NCI-H82 treated with DMSO at 0.1 percent for 48 hours (cell line): ENCODE results near the gene E2F7.

Source experiments
- DNase-seq: peaks from one replicate; lab custom pipeline; 2025; ENCODE audit not compliant: unreplicated experiment; lab: John Stamatoyannopoulos, UW

Gene E2F7

DNA sequence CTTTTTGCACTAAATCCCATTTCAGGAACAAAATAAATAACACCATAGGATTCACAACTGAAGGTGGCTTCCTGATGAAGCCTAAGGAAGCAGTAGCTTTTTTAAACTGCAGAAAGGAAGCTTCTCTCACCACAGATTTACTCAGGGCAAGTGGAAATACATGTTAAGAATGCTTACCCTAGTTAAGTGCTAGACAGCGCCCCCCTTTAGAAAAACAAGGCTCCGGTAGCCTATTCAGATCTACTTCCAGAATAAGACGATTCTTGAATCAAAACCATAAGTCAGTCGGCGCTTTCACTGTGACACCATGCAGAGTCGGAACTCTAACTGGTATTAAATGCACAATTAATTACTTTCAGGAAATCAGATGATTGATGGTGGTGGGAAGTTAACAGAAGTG, 41.9 kb downstream of the E2F7 start:
- DNase-seq: no peak

DNA sequence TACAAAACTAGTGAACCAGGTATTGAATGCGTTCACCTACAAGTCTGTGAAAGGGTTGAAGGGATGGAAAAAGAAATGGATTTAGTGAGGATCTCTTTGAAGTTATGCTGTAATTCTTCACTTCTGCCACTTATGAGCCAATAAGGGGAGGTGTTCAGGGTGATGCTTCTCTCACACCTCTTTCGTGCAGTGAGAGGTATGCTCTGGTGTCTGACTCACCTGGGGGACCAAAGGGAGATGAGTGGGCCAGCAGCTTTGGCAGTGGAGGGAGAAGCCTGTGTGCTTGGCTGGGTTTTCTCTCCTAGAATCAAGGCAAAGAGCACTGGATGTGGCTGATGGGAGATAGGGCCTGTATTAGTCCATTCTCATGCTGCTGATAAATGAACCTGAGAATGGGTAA, 45.4 kb downstream of the E2F7 start:
- no peak for DNase-seq

DNA sequence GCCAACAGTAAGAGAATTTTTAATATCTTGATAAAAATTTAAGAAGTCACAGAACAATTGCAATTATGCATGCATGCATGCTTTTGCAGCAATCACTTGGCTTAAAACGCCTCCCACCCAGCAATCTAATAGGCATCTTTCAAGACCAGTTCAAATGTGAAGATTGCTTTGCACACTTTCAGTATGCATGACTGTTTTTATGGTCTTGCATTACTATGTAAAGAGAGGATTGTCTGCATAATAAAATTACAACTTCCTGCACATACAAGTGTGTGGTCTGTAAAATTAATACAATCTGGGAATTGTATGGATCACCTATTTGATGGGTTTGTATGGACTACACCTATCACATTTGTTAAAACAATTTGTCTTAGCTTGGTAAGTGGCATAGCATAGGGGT, 48.8 kb downstream of the E2F7 start:
- no peak for DNase-seq

DNA sequence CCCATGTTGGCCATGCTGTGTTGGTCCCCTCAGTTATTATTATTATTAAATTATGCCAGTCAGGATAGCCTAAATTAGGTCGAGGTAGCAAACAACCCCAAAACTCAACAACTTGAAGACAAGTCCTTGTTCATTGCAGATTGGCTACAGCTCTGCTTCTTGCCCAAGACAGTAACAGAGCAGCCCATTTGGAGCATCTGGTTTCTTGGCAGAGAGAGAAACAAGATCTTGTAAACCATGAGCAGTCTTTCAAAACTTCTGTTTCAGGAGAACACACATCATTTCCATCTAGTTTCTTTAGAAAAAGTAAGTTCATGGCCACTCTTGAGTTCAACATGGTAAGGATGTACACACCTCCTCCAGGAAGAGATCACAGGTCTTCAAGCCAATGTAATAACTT, 52.3 kb downstream of the E2F7 start:
- no peak for DNase-seq

DNA sequence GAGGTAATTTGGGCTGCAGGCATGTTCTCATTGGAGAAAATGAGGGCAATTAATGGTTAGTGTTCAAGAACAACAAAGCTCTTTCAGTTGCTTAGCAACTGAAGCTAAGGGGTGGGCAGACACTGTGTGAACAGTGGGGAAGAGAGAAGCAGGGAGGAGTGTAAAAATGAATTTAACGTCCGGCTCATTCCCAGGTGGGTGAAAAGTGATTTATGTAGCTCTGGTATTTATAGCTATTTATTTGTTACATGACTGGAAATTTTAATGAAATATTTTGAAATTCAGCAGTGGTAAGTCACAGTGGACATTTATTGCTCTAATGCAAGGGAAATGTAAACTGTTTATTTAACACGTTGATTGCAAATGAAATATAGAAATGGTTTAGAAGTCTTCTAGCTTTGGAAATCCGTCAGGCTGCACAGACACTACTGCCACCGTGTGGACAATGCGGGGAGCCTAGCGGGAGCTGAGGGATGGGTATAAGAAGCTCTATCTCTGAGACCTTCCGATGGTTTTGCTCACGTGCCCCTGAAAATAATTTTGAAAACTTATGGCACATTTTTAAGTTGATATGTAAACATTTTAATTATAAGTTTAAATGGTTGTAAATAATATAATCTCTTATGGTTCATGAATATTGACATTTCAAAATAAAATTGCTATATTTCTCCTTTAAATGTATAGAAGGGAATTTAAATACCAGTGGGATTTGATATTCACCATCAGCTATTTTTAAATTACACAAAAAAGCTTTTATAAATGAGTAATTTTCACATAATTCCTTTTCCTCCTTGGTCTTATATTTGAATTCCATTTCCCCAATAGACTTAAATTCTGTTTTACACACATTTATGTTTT, 54.4 kb downstream of the E2F7 start:
- peak; percentile 17 for DNase-seq

DNA sequence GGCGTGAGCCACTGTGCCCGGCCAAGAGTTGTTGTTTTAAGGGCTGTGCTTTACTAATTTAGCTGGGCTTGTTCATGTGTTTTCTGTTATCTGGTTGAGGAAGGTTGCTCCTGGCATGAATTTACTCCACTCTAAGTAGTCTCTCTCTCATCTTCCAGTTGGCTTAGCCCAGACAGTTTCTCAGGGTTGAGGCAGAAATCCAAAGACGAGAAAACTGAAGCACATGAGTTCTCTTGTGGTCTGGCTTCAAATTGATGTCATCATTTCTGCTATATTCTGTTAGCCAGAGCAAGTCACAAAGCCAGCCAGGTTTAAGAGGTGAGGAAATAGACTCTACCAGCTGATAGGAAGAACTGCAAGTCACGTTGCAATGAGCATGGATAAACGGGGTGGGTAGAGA, 57.9 kb downstream of the E2F7 start:
- DNase-seq: no peak

DNA sequence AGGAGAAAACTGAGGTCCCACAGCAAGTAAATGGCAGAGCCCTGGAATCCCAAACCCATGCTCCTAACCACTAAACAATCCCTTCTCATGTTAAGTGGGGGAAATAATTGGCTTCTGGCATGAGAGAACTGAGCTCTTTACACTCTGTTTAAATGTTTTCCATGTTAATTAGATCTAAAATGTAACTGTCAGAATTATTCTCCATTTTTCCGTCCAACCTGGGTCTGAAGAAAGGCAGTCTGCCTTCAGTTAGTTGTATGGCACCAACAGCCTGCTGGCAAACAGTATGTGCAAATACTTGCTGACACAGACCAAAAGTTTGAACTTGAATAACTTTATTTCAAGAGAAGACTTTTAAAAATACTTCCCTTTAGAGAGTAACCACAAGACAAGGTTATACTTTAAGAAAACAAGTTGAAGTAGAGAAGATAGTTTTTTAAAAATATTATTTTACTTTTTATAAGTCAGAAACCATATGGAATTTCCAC, 59.7 kb downstream of the E2F7 start:
- no peak for DNase-seq

DNA sequence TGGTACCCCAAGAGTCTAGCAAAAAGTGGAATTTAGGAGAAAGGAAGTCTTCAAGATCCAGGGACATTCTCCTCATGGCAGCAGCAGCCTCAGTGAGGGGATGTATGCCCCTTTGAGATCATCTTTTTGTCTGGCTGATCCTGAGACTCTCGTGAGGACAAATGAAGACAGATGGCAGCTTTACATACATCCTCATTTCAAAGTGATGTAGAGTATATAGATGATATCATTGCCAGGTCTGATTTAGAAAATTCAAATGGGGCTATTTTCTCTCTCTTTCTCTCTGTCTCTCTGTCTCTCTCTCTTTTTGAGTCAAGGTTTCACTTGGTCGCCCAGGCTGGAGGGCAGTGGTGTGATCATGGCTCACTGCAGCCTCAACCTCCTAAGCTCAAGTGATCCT, 61.5 kb downstream of the E2F7 start:
- DNase-seq: no peak

DNA sequence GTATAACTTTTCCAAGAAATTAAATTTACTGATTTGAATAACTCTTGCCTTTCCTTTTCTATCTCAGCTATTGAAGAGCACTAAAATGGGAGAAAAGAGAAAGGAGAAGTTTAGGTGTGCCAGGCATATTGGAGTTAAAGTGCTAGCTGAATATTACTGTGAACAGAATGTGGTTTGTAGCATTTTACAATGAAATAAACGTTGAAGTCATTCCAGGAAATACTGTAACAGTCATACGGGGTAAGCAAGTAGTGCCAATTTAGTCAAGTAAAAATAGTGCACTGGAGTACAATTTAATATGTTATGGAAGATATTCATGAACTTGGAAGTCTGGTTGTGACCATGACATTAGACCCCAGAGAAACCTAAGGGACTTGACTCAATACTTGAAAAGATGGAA, 62.1 kb downstream of the E2F7 start:
- DNase-seq: no peak

DNA sequence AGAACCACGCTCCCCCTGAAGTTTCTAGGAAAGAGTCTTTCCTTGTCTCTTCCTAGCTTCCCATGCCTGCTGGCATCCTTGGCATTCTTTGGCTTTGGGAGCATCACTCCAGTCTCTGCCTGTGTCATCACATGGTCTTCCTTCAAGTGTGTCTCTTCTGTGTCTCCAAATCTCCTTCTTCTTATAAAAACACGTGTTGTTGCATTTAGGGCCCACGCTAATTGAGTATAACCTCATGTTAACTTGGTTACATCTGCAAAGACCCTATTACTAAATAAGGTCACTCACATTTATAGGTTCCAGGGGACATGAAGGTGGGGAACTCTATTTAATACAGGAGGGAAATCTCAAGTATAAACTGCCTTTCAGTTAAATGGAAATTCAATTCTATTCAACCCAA, 63.0 kb downstream of the E2F7 start:
- DNase-seq: no peak

DNA sequence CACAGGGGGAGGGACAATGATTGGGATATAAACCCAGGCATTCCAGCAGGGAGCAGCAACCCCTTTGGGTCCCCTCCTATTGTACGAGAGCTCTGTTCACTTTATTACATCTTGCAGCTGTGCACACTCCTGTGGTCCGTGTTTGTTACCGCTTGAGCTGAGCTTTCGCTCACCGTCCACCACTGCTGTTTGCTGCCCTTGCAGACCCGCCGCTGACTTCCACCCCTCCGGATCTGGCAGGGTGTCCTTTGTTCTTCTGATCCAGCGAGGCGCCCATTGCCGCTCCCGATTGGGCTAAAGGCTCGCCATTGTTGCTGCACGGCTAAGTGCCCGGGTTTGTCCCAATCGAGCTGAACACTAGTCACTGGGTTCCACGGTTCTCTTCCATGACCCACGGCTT, 64.1 kb downstream of the E2F7 start:
- DNase-seq: no peak

DNA sequence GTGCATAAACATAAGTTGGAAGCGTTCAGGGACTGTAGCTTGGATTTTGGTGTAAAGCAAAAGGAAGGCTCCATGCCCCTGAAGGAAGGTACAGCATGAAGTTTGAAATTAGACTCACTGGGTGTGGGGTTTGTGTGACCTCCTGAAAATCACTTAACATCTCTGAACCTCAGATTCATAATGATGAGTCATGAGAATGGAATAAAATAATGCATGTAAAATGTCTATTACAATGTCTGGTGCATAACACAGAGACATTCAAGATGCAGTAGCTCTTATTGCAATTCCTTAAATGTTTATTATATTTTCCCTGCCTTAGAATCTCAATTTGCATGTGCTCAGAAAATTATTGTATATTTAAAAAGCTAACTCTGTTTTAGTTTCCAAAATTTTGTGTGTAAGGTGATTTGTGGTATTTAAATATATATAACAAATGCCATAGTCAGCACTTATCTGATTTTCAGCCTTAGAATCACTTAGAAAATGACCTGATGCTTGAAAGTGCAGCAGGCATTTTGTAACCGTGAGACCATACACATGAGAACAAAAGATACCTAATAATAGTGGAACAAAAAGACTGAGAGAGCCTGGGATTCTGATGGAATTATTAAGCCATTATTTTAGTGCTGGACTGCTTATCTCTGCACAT, 66.3 kb downstream of the E2F7 start:
- no peak for DNase-seq

DNA sequence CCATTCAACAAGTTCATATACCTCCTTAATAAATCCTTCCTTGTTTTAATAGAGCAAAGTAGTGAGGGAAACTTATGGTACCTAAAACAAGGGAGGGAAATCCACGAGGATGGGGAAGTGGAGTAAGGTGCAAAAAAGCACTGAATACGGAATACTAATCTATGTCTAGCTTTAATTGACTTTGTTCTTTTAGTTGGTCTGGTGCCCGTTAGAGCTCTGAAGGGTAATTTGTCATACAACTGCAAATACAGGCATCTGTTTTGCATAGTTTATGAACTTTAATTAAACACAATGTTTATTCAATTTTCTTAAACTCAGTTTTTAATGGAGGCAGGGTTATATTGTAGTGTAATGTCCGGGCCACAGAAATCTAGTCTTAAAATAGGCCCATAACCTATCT, 67.0 kb downstream of the E2F7 start:
- DNase-seq: no peak

DNA sequence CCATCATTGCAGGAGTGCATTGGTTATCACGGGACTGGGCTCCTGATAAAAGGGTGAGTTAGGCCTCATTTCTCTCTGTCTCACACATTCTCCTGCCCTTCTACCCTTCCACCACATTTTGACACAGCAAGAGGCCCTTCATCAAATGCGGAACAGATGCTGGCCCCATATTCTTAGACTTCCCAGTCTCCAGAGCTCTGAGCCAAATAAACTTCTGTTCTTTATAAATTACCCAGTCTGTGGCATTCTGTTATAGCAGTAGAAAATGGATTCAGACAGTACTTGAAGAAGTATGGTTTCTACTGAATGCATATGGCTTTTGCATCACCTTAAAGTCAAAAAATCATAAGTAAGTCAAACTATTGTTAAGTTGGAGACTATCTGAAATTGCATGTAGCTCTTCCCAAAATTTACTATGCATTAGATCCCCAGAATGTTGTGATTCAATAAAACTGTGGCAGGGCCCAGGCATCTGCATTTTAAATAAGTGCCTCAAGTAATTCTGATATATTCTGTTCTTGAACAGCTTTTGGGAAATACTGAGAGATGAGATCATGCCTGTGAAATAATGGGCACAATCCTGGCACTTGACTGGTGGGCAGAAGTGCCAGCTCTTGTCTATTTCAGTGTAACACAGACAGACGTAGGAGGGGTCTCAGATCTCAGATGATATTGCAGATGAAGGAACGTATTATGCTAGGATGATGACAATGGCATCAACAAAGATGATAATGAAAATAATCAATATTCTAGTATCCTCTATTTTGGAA, 68.2 kb downstream of the E2F7 start:
- no peak for DNase-seq

DNA sequence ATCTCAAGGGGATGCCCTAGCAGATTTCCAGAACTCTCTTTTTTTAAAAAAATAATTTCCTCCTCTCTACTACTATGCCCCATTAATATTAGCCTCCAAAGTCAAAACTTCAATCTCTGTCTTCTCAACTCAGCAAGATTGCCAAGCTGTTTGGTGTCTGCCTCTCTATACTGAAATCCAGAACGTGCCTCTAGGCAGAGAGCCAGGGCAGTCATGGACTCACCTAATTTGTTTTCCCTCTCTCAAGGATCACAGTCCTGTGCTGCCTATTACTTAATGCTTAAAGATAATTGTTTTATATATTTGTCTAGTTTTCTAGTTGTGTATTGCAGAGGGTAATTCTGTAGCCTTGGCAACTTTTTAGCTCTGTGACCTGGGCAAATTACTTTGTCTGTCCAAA, 74.7 kb downstream of the E2F7 start:
- DNase-seq: no peak

DNA sequence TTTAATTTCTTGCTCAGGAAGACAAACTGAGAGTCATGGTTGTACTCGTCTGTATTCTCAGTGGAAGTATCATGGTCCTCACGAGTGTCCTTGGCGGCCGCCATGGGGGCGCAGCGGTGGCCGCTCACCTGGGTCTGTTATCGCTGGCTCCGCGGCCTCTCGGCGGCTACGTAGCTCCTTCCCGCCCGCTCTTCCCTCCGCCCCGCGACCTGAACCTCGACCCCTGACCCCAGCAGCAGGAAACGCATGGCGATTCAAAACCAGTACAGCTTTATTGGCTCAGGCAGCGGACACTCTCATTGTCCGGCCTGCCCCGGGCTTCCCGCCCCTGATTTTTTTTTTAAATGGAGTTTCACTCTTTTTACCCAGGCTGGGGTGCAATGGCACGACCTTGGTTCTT, 80.8 kb downstream of the E2F7 start:
- no peak for DNase-seq

DNA sequence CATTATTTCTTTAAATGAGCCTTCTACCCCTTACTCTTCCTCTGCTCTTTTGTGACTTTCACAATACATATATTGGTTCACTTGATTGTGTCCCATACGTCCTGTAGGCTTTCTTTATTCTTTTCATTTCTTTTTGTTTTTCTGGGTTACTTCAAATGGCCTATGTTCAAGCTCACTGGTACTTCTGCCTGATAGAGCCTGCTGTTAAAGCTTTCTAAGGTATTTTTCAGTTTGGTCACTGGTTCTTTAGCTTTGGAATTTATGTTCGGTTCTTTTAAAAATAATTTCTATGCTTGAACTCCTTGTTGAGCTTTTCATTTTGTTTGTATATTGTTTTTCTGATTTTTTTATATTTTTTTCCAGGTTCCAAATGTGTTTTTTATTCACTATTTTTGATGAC, 81.9 kb downstream of the E2F7 start:
- DNase-seq: no peak

DNA sequence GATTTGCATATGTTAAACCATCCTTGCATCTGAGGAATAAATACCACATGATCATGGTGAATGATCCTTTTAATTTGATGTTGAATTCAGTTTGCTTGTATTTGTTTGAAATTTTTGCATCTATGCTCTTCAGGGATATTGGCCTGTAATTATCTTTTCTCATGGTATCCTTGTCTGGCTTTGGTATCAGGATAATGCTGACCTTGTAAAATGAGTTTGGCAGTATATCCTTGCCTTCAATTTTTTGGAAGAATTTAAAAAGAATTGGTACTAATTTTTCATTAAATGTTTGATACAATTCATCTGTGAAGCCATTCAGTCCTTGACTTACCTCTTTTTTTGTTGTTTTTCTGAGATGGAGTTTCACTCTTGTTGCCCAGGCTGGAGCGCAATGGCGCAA, 85.2 kb downstream of the E2F7 start:
- DNase-seq: no peak

DNA sequence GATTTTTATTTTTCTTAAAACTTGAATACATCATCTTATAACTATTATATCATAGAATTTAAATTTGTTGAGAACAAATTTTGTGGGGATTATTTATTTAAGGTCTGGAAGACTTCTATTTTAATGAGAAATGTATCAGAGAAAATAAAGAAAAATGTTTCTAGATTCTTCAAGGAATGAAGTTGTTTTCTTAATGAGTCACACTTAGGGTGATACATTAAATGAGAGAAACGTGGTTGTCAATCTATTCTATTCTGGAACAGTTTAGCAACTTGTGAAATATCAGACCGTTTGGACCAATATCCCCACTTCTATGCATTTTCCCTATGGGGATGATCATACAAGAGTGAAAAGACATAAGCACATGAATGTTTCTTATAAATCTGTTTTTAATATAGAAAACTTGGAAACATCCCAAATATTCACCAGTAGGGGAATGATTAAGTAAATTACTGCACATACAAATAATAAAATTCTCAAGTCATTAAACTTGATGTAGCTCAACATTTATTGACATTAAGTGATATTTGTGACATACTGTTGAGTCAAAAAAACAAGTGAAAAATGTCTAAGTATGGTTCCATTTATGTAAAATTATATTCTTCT, 88.5 kb downstream of the E2F7 start:
- no peak for DNase-seq
